Endodermal cell (in vitro differentiated cells): ENCODE results near the gene PSPC1. TPM values are rescaled to one million over a fixed set of nuclear protein-coding genes. Genes with fewer than 3 reads are reported as not detected.

ENCODE experiments used
- DNase-seq: peaks from one replicate; pipeline ENCODE4 v3.0.0-alpha.2; 2017
- H3K27ac ChIP-seq: 2 replicates; pipeline ENCODE4 v1.5.1; 2013; ENCODE audit warnings: mild to moderate bottlenecking, low read depth, low read length, moderate library complexity
- H3K27me3 ChIP-seq: 2 replicates; pipeline ENCODE4 v1.6.1; 2013; ENCODE audit warnings: mild to moderate bottlenecking, low read length, moderate library complexity; ENCODE audit not compliant: insufficient read depth, control insufficient read depth, poor library complexity, severe bottlenecking
- H3K36me3 ChIP-seq: 2 replicates; pipeline ENCODE4 v1.7.0; 2013; ENCODE audit warnings: mild to moderate bottlenecking, low read length, moderate library complexity; ENCODE audit not compliant: control insufficient read depth, insufficient read depth
- H3K4me1 ChIP-seq: one replicate; pipeline ENCODE4 v1.7.0; 2013; ENCODE audit warnings: low read length; ENCODE audit not compliant: control insufficient read depth, insufficient read depth
- H3K4me3 ChIP-seq: 2 replicates; pipeline ENCODE4 v1.5.1; 2013; ENCODE audit warnings: mild to moderate bottlenecking, low read length, moderate library complexity
- H3K9ac ChIP-seq: 2 replicates; pipeline ENCODE4 v1.6.1; 2013; ENCODE audit warnings: mild to moderate bottlenecking, low read length, moderate library complexity; ENCODE audit not compliant: poor library complexity, severe bottlenecking; ENCODE audit errors: extremely low read depth
- H3K9me3 ChIP-seq: 2 replicates; pipeline ENCODE4 v1.6.1; 2013; ENCODE audit warnings: mild to moderate bottlenecking, low read length, moderate library complexity; ENCODE audit not compliant: control insufficient read depth
- H3K27ac Mint-ChIP-seq: 2 replicates; pipeline ENCODE4 v1.8.0; 2020; ENCODE audit warnings: mixed read lengths
- H3K27me3 Mint-ChIP-seq: 2 replicates; pipeline ENCODE4 v1.8.0; 2021; ENCODE audit warnings: mild to moderate bottlenecking, mixed read lengths; ENCODE audit not compliant: insufficient read depth
- H3K36me3 Mint-ChIP-seq: 2 replicates; pipeline ENCODE4 v1.8.0; 2020; ENCODE audit warnings: low read depth, mixed read lengths
- H3K4me1 Mint-ChIP-seq: 2 replicates; pipeline ENCODE4 v1.8.0; 2020; ENCODE audit warnings: mixed read lengths
- H3K4me3 Mint-ChIP-seq: 2 replicates; pipeline ENCODE4 v1.8.0; 2020; ENCODE audit warnings: mild to moderate bottlenecking, moderate library complexity, mixed read lengths
- H3K9me3 Mint-ChIP-seq: 2 replicates; pipeline ENCODE4 v1.8.0; 2020; ENCODE audit warnings: mild to moderate bottlenecking, mixed read lengths
- CTCF ChIP-seq: fragments of 200-600 bp; sonication (generic); conservative IDR thresholded peaks from 2 replicates; pipeline ENCODE4 v1.5.0; 2021; ENCODE audit warnings: antibody characterized with exemption, mild to moderate bottlenecking
- WGBS, 2 experiments: methylation state at CpG; one replicate each; pipeline versions ENCODE4 v1.1.5 to v1.1.7; 2013; ENCODE audit warnings: missing lambda C conversion rate in 2 of 2, mixed read lengths in 1 of 2; ENCODE audit not compliant: insufficient coverage in 1 of 2, insufficient read length in 1 of 2; 5-methylcytosine and 5-hydroxymethylcytosine counted together
- total RNA-seq, 2 donors: library from RNA; stranded (reverse); fragmentation: NEBNext Ultra II Directional in 1 of 2; extraction: Animal tissue kit (Norgen Biotek cat#: 25700) in 1 of 2; gene quantifications; 2 replicates in 1 of 2; 3 replicates in 1 of 2; pipeline ENCODE4 v1.2.1, GENCODE V29; 2021

PSPC1 gene
- total RNA-seq, 2 donors from 2014 or later: 61.1 to 83.9 TPM

DNA sequence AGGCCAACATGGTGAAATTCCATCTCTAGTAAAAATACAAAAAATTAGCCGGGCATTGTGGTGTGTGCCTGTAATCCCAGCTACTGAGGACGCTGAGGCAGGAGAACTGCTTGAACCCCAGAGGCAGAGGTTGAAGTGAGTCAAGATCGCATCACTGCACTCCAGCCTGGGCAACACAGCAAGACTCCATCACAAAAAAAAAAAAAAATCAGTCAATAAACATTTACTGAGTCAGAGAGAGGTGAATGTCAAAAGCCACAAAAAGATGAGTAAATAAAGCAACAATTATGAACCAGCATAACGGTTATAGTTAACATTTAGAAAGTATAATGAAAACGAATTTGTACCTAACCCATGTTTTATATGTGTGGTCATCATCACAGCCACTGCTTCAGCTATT, 23.1 kb downstream of the PSPC1 start:
- DNase-seq: no peak
- no peak for TF ChIP-seq CTCF
- Histone ChIP-seq H3K27ac (no peak overlapping the region), H3K36me3 (peaks cover 94% of the 10 kb centered on the region), H3K27me3 (no peaks in the 10 kb centered on the region), H3K9me3 (no peaks in the 10 kb centered on the region), H3K9ac (no peak overlapping the region), H3K4me3 (no peak overlapping the region), H3K4me1 (no peaks in the 10 kb centered on the region)
- Mint-ChIP-seq H3K36me3 (peaks cover 81% of the 10 kb centered on the region), H3K27ac (no peak overlapping the region), H3K9me3 (no peaks in the 10 kb centered on the region), H3K4me1 (peaks cover 2% of the 10 kb centered on the region), H3K27me3 (no peaks in the 10 kb centered on the region), H3K4me3 (no peak overlapping the region)
- 96 to 100% methylated on average over 2 to 5 of the region's 5 CpGs for WGBS, 2 experiments

GRCh38 chr13:19742643-19743042, 40.1 kb downstream of the PSPC1 start:
- Mint-ChIP-seq H3K36me3 (peaks cover 56% of the 10 kb centered on the region), H3K4me1 (no peaks in the 10 kb centered on the region), H3K4me3 (no peak overlapping the region)

DNA sequence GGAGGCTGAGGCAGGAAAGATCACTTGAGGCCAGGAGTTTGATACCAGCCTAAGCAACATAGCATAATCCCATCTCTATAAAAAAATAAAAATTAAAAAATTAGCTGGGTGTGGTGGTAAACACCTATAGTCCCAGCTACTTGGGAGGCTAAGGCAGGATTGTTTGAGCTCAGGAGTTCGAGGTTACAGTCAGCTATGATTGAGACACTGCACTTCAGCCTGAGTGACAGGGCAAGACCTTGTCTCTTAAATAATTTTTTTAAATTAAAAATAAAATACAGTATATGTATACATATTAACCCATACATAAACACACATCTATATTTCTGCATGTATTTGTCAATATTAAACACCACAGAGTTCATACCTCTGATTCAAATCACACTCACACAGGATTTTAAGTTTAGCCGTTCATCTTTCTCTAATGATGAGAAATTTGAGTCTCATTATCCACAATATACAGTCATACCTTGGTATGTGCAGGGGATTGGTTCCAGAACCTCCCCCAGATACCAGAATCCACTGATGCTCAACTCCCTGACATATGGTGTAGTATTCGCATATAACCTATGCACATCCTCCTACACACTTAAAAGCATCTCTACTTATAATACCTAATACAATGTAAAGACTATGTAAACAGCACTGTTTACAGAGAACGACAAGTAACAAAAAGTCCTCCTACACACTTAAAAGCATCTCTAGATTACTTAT, 44.7 kb downstream of the PSPC1 start:
- WGBS, 2 experiments: 98 to 100% methylated on average over 1 to 4 of the region's 4 CpGs
- peaks cover 70% of the 10 kb centered on the region for H3K36me3 ChIP-seq
- no peak overlapping the region for H3K27ac Mint-ChIP-seq
- H3K27me3 Mint-ChIP-seq: no peaks in the 10 kb centered on the region
- H3K4me1 ChIP-seq: no peaks in the 10 kb centered on the region
- no peak overlapping the region for H3K9ac ChIP-seq
- H3K9me3 Mint-ChIP-seq: no peaks in the 10 kb centered on the region
- no peak overlapping the region for H3K4me3 Mint-ChIP-seq
- no peak overlapping the region for H3K4me3 ChIP-seq
- no peak for DNase-seq
- H3K27me3 ChIP-seq: no peaks in the 10 kb centered on the region
- H3K27ac ChIP-seq: no peak overlapping the region
- no peak for TF ChIP-seq CTCF
- no peaks in the 10 kb centered on the region for H3K4me1 Mint-ChIP-seq
- H3K9me3 ChIP-seq: no peaks in the 10 kb centered on the region
- H3K36me3 Mint-ChIP-seq: peaks cover 63% of the 10 kb centered on the region

More at GRCh38 chr13:19742643-19743042, 40.1 kb downstream of the PSPC1 start:
- H3K4me1 ChIP-seq: no peaks in the 10 kb centered on the region
- H3K9ac ChIP-seq: no peak overlapping the region
- 80 to 98% methylated on average over 4 to 5 of the region's 5 CpGs for WGBS, 2 experiments
- Mint-ChIP-seq H3K27me3 (no peaks in the 10 kb centered on the region), H3K27ac (peak overlapping the region; percentile 20), H3K9me3 (no peaks in the 10 kb centered on the region)
- H3K9me3 ChIP-seq: no peaks in the 10 kb centered on the region
- no peak overlapping the region for H3K4me3 ChIP-seq
- no peak overlapping the region for H3K27ac ChIP-seq
- no peak for DNase-seq
- no peak for TF ChIP-seq CTCF
- H3K27me3 ChIP-seq: no peaks in the 10 kb centered on the region
- H3K36me3 ChIP-seq: peaks cover 68% of the 10 kb centered on the region
